Keratinocyte (primary cell): ENCODE results near the gene AQP5. TPM values are rescaled to one million over a fixed set of nuclear protein-coding genes. Genes with fewer than 3 reads are reported as not detected.

Experiments used
- DNase-seq: peaks from one replicate; pipeline ENCODE4 v3.0.0-alpha.2; 2011; ENCODE audit warnings: low read depth, missing footprints, low spot score
- FAIRE-seq: peaks from 2 replicates; lab custom pipeline; 2011; peaks lifted over from hg19 to GRCh38; lab: Jason Lieb, UNC
- H2AFZ ChIP-seq: 2 replicates; pipeline ENCODE4 v1.6.0; 2012; ENCODE audit warnings: low read length, control low read depth, inconsistent platforms; ENCODE audit not compliant: control insufficient read depth
- H3K27ac ChIP-seq: 2 replicates; pipeline ENCODE4 v1.5.1; 2011; ENCODE audit warnings: low read length; ENCODE audit not compliant: control insufficient read depth, insufficient read depth
- H3K27me3 ChIP-seq: 3 replicates; pipeline ENCODE4 v1.6.0; 2011; ENCODE audit warnings: low read length; ENCODE audit not compliant: control insufficient read depth, insufficient read depth; ENCODE audit errors: extremely low read depth
- H3K36me3 ChIP-seq, 2 experiments: 2 replicates in 1 of 2; 3 replicates in 1 of 2; pipeline ENCODE4 v1.5.1; 2011; ENCODE audit warnings: low read length in 2 of 2, mild to moderate bottlenecking in 1 of 2; ENCODE audit not compliant: control insufficient read depth in 2 of 2, insufficient read depth in 2 of 2; ENCODE audit errors: extremely low read depth in 1 of 2
- H3K4me1 ChIP-seq: 3 replicates; pipeline ENCODE4 v1.5.1; 2011; ENCODE audit warnings: low read length; ENCODE audit not compliant: control insufficient read depth, insufficient read depth; ENCODE audit errors: extremely low read depth
- H3K4me2 ChIP-seq: 3 replicates; pipeline ENCODE4 v1.6.0; 2011; ENCODE audit warnings: low read depth, low read length; ENCODE audit not compliant: control insufficient read depth, insufficient read depth; ENCODE audit errors: extremely low read depth
- H3K4me3 ChIP-seq, 3 experiments: fragments of 200-600 bp in 1 of 3; sonication (generic) in 1 of 3; 2 replicates in 2 of 3; 3 replicates in 1 of 3; pipeline ENCODE4 v1.5.1; 2011 to 2016; ENCODE audit warnings: low read length in 3 of 3, mild to moderate bottlenecking in 3 of 3, control low read depth in 2 of 3, inconsistent platforms in 1 of 3, low read depth in 1 of 3, mixed read lengths in 1 of 3, mixed run types in 1 of 3, moderate library complexity in 1 of 3; ENCODE audit not compliant: control insufficient read depth in 2 of 3, insufficient read depth in 2 of 3; ENCODE audit errors: extremely low read depth in 1 of 3
- H3K79me2 ChIP-seq: 2 replicates; pipeline ENCODE4 v1.6.0; 2012; ENCODE audit warnings: low read length; ENCODE audit not compliant: control insufficient read depth, insufficient read depth
- H3K9ac ChIP-seq: 3 replicates; pipeline ENCODE4 v1.6.0; 2011; ENCODE audit warnings: low read length; ENCODE audit not compliant: control insufficient read depth, insufficient read depth; ENCODE audit errors: extremely low read depth
- H3K9me1 ChIP-seq: 3 replicates; pipeline ENCODE4 v1.6.0; 2011; ENCODE audit warnings: low read length; ENCODE audit not compliant: control insufficient read depth, insufficient read depth; ENCODE audit errors: extremely low read depth
- H3K9me3 ChIP-seq: 2 replicates; pipeline ENCODE4 v1.5.1; 2012; ENCODE audit warnings: low read depth, low read length; ENCODE audit not compliant: control insufficient read depth
- H4K20me1 ChIP-seq: 3 replicates; pipeline ENCODE4 v1.6.0; 2011; ENCODE audit warnings: low read length; ENCODE audit not compliant: control insufficient read depth, insufficient read depth; ENCODE audit errors: extremely low read depth
- CTCF ChIP-seq, 3 experiments: IDR thresholded peaks in 1 of 3; conservative IDR thresholded peaks in 1 of 3; optimal IDR thresholded peaks in 1 of 3; 2 replicates in 2 of 3; 3 replicates in 1 of 3; pipeline versions ENCODE3 to v1.5.1; 2011; ENCODE audit warnings: low read length in 3 of 3, mild to moderate bottlenecking in 3 of 3, moderate library complexity in 2 of 3, control low read depth in 1 of 3, inconsistent platforms in 1 of 3; ENCODE audit not compliant: insufficient read depth in 2 of 3; ENCODE audit errors: extremely low read depth in 1 of 3
- EZH2 ChIP-seq: IDR thresholded peaks from one replicate; pipeline ENCODE4 v1.6.1; 2012; ENCODE audit warnings: inconsistent platforms, mild to moderate bottlenecking, low read length, moderate library complexity
- dilution Hi-C: fragments of 300-500 bp; cut with MboI; formaldehyde crosslinking; loops from one replicate; pipeline ENCODE4 v1.7.0; 2020; ENCODE audit warnings: low sequenced_read_pairs; ENCODE audit not compliant: extremely low pct_ligation_motif_present
- polyA plus RNA-seq, 5 experiments: library from polyadenylated mRNA; depleted of rRNA in 3 of 5; stranded (reverse) in 3 of 5; stranded (forward) in 1 of 5; unstranded in 1 of 5; fragments of >200 nt; gene quantifications; 1 replicate in 1 of 5; 2 replicates in 3 of 5; 3 replicates in 1 of 5; pipeline versions ENCODE4 v1.2.1 to v1.2.3, GENCODE V29; 2011 to 2012; ENCODE audit warnings: missing spikeins in 2 of 5, low read depth in 1 of 5, low replicate concordance in 1 of 5

AQP5 gene
- polyA plus RNA-seq, 1 donor (not counting 4 experiments of a cell fraction or from before 2014, with no cell fraction given) = not detected

- Histone ChIP-seq H3K4me3 (no peak overlapping the region), H3K9me1 (no peaks in the 10 kb centered on the region), H3K9me3 (no peaks in the 10 kb centered on the region), H2AFZ (no peak overlapping the region), H3K27me3 (peaks cover 86% of the 10 kb centered on the region), H3K79me2 (no peaks in the 10 kb centered on the region), H3K9ac (no peak overlapping the region), H3K4me2 (no peak overlapping the region), H3K27ac (no peak overlapping the region), H3K4me1 (no peaks in the 10 kb centered on the region), H4K20me1 (no peaks in the 10 kb centered on the region), H3K36me3 (no peaks in the 10 kb centered on the region)
- DNase-seq (no peak), FAIRE-seq (no peak)
- TF ChIP-seq CTCF (optimal IDR thresholded peaks at IDR 0.05 in 1 of 3, IDR thresholded peaks at IDR 0.05 in 1 of 3, conservative IDR thresholded peaks at IDR 0.05 in 1 of 3; ENCODE audit: extremely low read depth in 1 of 3, insufficient read depth in 2 of 3, low read length in 3 of 3) = no peak
- no peak for TF ChIP-seq EZH2
- dilution Hi-C loops = no loop called here
Measured at GRCh38 chr12:49956663-49957569, 4.8 kb upstream of the AQP5 start.

- dilution Hi-C loops = no loop called here
- Histone ChIP-seq H3K4me2 (no peak overlapping the region), H3K4me3 (no peak overlapping the region), H3K9me1 (no peaks in the 10 kb centered on the region), H3K27ac (no peak overlapping the region), H3K9me3 (no peaks in the 10 kb centered on the region), H3K9ac (no peak overlapping the region), H2AFZ (no peak overlapping the region), H3K36me3 (no peaks in the 10 kb centered on the region), H4K20me1 (no peaks in the 10 kb centered on the region), H3K27me3 (peaks cover 90% of the 10 kb centered on the region), H3K79me2 (no peaks in the 10 kb centered on the region), H3K4me1 (peaks cover 1% of the 10 kb centered on the region)
- TF ChIP-seq EZH2 (no peak), CTCF (optimal IDR thresholded peaks at IDR 0.05 in 1 of 3, IDR thresholded peaks at IDR 0.05 in 1 of 3, conservative IDR thresholded peaks at IDR 0.05 in 1 of 3; ENCODE audit: extremely low read depth in 1 of 3, insufficient read depth in 2 of 3, low read length in 3 of 3) (no peak)
- DNase-seq (no peak), FAIRE-seq (no peak)
Measured at GRCh38 chr12:49957570-49957967, 4.1 kb upstream of the AQP5 start.
